Right renal cortex interstitium (tissue), 3 donors: Measurements from ENCODE around the gene STPG2. TPM values are rescaled to one million over a fixed set of nuclear protein-coding genes. Genes with fewer than 3 reads are reported as not detected.

Experiments used
- DNase-seq, 3 donors: peaks; one replicate each; pipeline ENCODE4 v3.0.0-alpha.2; 2013; ENCODE audit warnings: low read depth in 3 of 3, low spot score in 2 of 3
- polyA plus RNA-seq, 3 donors: library from polyadenylated mRNA; unstranded; fragments of 120-200 nt; gene quantifications; one replicate each; pipeline ENCODE4 v1.2.1, GENCODE V29; 2013; ENCODE audit not compliant: insufficient read length in 3 of 3

The STPG2 gene
- polyA plus RNA-seq, 3 donors: 0.40 to 0.72 (median 0.68) TPM

DNA sequence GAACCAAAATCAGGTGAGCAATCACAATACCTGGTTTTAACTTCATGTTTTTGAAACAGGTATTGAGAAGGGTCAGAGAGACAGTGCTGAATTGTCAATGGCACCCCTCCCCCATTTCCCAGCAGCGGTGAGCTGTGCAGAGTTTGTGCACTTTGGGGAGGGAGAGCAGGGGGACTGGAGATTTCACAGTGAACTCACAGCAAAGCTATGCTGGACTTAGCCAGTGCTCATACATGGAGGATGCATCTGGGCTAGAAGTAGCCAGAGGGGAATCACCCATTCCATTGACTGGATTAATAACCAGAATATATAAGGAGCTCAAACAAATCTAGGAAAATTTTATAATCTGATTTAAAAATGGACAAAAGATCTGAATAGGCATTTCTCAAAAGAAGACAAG, 612.6 kb downstream of the STPG2 start:
- no peak for DNase-seq

DNA sequence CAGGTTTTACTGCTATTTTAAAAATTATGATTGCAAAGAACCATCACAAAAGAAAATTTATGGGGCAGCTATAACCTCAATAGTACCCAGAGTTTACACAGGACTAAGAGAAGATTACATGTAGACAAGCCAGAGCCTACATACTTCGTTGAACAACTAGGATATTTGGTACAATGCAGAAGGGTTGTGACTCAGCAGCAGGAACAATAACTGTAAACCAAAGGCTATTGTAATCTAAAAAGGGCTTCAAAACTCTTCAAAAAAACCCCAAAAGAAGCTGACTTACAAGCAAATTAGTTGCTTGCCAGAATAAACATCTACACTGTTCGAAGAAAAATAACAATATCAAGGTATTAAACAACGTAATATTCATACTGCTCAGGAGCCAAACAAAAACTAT, 618.0 kb downstream of the STPG2 start:
- no peak for DNase-seq

- no peak for DNase-seq
Observed at GRCh38 chr4:97517939-97518338, 625.3 kb downstream of the STPG2 start.

- no peak for DNase-seq
Observed at GRCh38 chr4:97513917-97514316, 629.4 kb downstream of the STPG2 start.

Other genes starting within 250 kb of the STPG2 start
- gene RAP1GDS1, start 117.9 kb upstream of the STPG2 start, polyA plus RNA-seq: 10 to 100 TPM; 36.8 to 37.5 (median 37.1) TPM